Stomach (tissue), 9 donors: Measurements from ENCODE around the gene TULP1. TPM values are rescaled to one million over a fixed set of nuclear protein-coding genes. Genes with fewer than 3 reads are reported as not detected.
A peak's percentile ranks its signal among the peaks of the same experiment; 100 is the strongest.

Source experiments
- DNase-seq, 2 donors: peaks; one replicate each; pipeline versions ENCODE4 v3.0.0 to v3.0.0-alpha.2; 2013 to 2019
- H3K27ac ChIP-seq, 5 donors: fragments of 200-600 bp in 4 of 5; sonication (generic) in 4 of 5; one replicate each; pipeline ENCODE4 v1.5.1; 2013 to 2019; ENCODE audit warnings: mild to moderate bottlenecking in 1 of 5, moderate library complexity in 1 of 5
- H3K27me3 ChIP-seq, 3 donors: fragments of 200-600 bp; sonication (generic); one replicate each; pipeline ENCODE4 v1.5.1; 2017 to 2019; ENCODE audit warnings: mixed run types in 1 of 3
- H3K36me3 ChIP-seq, 4 donors: fragments of 200-600 bp; sonication (generic); 1 replicate in 3 of 4; 2 replicates in 1 of 4; pipeline ENCODE4 v1.5.1; 2016 to 2019
- H3K4me1 ChIP-seq, 4 donors: fragments of 200-600 bp; sonication (generic); one replicate each; pipeline ENCODE4 v1.5.1; 2016 to 2019
- H3K4me3 ChIP-seq, 4 donors: fragments of 200-600 bp; sonication (generic) in 3 of 4; one replicate each; pipeline ENCODE4 v1.5.1; 2016 to 2019; ENCODE audit warnings: mild to moderate bottlenecking in 1 of 4
- H3K9me3 ChIP-seq, 4 donors: fragments of 200-600 bp; sonication (generic); one replicate each; pipeline ENCODE4 v1.5.1; 2016 to 2019
- EP300 ChIP-seq: sonication (generic); formaldehyde crosslinking; IDR thresholded peaks from one replicate; pipeline ENCODE4 v1.6.1; 2017; ENCODE audit warnings: antibody characterized with exemption
- POLR2A ChIP-seq, 4 donors: fragments of 450-650 bp; IDR thresholded peaks; one replicate each; pipeline ENCODE4 v1.6.1; 2016; ENCODE audit warnings: antibody characterized with exemption in 4 of 4, control low read depth in 2 of 4, mild to moderate bottlenecking in 1 of 4, moderate library complexity in 1 of 4
- POLR2AphosphoS5 ChIP-seq, 3 donors: sonication (generic); formaldehyde crosslinking; IDR thresholded peaks; one replicate each; pipeline ENCODE4 v1.6.1; 2016; ENCODE audit warnings: antibody characterized with exemption in 3 of 3
- WGBS, 5 donors: extraction: QIAGEN DNeasy Blood & Tissue Kit in 3 of 5; methylation state at CpG; one replicate each; pipeline versions ENCODE4 v1.1.5 to v1.1.7; 2013 to 2018; 5-methylcytosine and 5-hydroxymethylcytosine counted together
- intact Hi-C: fragments of 100-400 bp; cut with DNase I; formaldehyde crosslinking; loops from one replicate; pipeline ENCODE4 v1.15.1; 2023; ENCODE audit warnings: low total_unique reads
- polyA plus RNA-seq, 3 donors: library from polyadenylated mRNA; stranded (reverse); fragments of 200-250 nt; gene quantifications; one replicate each; pipeline ENCODE4 v1.2.3, GENCODE V29; 2013
- total RNA-seq, 5 donors: library from RNA; depleted of rRNA; stranded (reverse); fragments of >200 nt; gene quantifications; one replicate each; pipeline versions ENCODE4 v1.1.0 to v1.2.3, GENCODE V29; 2014 to 2016
- TF ChIP-seq, protein P1 (sequence below), 7 experiments: fragments of 450-650 bp in 4 of 7; fragments of 200-600 bp in 3 of 7; sonication (generic) in 3 of 7; IDR thresholded peaks; one replicate each; pipeline ENCODE4 v1.5.1; 2016 to 2019; ENCODE audit warnings: antibody characterized with exemption in 7 of 7, control low read depth in 2 of 7, mild to moderate bottlenecking in 1 of 7
- donor health status: healthy with polysubstance abuse.
- donor health status: Bipolar disorder and iron deficiency.
- donor health status: healthy.

TULP1 gene
- total and polyA plus RNA-seq, 8 donors = 0.05 TPM; not detected in 7

DNA sequence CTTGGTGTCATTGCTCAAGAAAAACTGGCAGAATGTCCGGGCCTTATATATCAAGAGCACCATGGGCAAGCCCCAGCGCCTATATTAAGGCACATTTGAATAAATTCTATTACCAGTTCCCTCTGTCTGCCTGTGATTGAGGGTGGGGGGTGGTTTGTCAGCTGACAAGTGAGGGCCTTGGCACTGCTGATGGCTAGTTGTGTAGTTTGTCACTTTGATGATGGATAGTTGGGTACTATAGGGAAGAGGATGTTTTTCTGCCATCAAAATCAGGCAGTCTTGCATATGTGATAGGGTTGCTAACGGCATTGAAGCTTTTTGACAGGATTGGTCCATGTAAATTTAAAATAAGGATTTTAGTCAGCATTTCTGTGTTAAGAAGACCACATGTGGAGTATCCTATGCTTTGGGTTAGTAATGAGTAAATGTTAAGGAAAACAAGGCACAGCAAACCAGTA lies 42.0 kb downstream of the TULP1 start:
- H3K4me3 ChIP-seq = peak overlapping the region in 2 of 4 donors; percentile 83 to 92
- H3K27ac ChIP-seq = peak overlapping the region in 4 of 5 donors; percentile 91 to 95 (median 92)
- TF ChIP-seq EP300 (no peak), POLR2A (IDR thresholded peaks at IDR 0.05) (no peak), POLR2AphosphoS5 (IDR thresholded peaks at IDR 0.05) (no peak)
- TF ChIP-seq, protein P1, sequence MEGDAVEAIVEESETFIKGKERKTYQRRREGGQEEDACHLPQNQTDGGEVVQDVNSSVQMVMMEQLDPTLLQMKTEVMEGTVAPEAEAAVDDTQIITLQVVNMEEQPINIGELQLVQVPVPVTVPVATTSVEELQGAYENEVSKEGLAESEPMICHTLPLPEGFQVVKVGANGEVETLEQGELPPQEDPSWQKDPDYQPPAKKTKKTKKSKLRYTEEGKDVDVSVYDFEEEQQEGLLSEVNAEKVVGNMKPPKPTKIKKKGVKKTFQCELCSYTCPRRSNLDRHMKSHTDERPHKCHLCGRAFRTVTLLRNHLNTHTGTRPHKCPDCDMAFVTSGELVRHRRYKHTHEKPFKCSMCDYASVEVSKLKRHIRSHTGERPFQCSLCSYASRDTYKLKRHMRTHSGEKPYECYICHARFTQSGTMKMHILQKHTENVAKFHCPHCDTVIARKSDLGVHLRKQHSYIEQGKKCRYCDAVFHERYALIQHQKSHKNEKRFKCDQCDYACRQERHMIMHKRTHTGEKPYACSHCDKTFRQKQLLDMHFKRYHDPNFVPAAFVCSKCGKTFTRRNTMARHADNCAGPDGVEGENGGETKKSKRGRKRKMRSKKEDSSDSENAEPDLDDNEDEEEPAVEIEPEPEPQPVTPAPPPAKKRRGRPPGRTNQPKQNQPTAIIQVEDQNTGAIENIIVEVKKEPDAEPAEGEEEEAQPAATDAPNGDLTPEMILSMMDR (IDR thresholded peaks at IDR 0.05) = no peak
- peaks cover 20 to 54% (median 39%) of the 10 kb centered on the region in 4 donors for H3K4me1 ChIP-seq
- no peaks in the 10 kb centered on the region for H3K27me3 ChIP-seq
- H3K9me3 ChIP-seq = no peaks in the 10 kb centered on the region
- H3K36me3 ChIP-seq = peaks cover 36 to 72% (median 64%) of the 10 kb centered on the region in 4 donors
- intact Hi-C loops = no loop called here
- DNase-seq = no peak
- WGBS, 5 donors = 43 to 59% (median 57%) methylated on average over 3 of the region's 3 CpGs

DNA sequence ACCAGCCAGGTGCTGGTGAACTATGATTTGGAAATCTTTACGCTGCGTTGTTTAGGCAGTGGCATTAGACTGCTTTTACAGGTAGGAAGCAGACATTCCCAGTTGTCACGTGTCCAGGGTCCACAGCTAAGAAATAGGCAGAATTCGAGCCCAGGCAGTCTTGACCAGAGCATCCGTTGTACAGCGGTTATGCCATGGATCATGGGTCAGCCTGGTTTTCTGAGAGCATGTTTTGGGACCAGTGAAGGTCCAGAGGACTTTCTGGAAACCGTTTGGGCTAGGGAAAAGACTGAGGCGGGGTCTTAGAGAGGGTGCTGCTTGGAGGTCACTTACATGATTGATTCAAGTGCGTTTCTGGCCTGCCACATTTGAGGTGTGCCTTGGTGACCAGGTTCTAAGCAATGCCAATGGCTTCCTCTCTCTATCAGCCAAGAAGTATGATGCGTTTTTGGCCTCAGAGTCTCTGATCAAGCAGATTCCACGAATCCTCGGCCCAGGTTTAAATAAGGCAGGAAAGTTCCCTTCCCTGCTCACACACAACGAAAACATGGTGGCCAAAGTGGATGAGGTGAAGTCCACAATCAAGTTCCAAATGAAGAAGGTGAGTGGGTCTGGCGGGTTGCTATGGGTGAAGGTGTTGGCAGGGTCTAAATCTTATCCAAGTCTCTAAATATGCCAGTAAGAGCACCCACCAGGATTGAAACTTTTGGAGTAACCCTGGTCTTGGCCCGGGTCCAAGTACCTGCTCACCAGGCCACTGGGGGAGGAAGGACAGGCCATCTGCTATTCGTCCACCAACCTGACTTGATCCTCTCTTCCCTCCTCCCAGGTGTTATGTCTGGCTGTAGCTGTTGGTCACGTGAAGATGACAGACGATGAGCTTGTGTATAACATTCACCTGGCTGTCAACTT lies 42.7 kb downstream of the TULP1 start:
- no peaks in the 10 kb centered on the region for H3K9me3 ChIP-seq
- TF ChIP-seq POLR2AphosphoS5 (IDR thresholded peaks at IDR 0.05) = peak in 1 of 3 donors; percentile 42
- TF ChIP-seq, protein P1 (IDR thresholded peaks at IDR 0.05) = no peak
- H3K36me3 ChIP-seq = peaks cover 31 to 65% (median 57%) of the 10 kb centered on the region in 4 donors
- peaks cover 20 to 54% (median 39%) of the 10 kb centered on the region in 4 donors for H3K4me1 ChIP-seq
- intact Hi-C loops = no loop called here
- H3K4me3 ChIP-seq = peak overlapping the region; percentile 77 to 92 (median 87)
- WGBS, 5 donors = 24 to 33% (median 29%) methylated on average over 17 to 18 of the region's 18 CpGs
- no peaks in the 10 kb centered on the region for H3K27me3 ChIP-seq
- peak overlapping the region in 4 of 5 donors; percentile 91 to 95 (median 92) for H3K27ac ChIP-seq
- peak; percentile 39 to 55 for DNase-seq

DNA sequence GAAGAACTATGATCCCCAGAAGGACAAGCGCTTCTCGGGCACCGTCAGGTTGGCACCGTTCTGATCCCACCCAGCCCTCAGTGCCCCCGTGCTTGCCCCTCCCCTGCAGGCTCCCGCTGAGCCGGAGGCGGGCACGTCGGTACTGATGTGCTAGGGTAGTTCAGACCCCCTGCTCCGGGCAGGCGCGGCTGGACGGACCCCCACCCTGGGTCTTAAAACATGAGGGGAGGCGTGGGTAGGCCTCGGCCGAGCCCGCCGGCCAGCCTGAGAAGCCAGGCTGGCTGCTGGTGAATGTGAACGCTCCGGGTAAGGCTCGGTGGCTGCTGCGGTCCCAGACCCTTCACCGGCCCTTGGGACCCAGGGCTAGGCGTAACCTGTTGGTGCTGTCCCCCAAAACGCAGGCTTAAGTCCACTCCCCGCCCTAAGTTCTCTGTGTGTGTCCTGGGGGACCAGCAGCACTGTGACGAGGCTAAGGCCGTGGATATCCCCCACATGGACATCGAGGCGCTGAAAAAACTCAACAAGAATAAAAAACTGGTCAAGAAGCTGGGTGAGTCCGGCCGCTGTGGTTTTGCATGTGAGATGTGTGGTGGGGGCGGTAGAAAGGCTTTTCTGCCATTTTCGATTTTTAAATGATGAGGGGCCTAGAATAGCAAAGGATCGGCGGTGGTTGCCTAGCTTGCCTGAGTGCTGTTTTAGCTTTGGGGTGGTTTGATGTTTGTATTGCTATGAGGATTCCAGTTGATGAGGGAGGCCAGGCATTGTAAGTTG lies 43.5 kb downstream of the TULP1 start:
- H3K27ac ChIP-seq = peak overlapping the region; percentile 90 to 95 (median 92)
- intact Hi-C loops = no loop called here
- 1 to 6% (median 2%) methylated on average over 18 to 37 of the region's 37 CpGs for whole genome bisulfite sequencing, 5 donors
- peaks cover 20 to 54% (median 39%) of the 10 kb centered on the region in 4 donors for H3K4me1 ChIP-seq
- peak overlapping the region; percentile 77 to 92 (median 87) for H3K4me3 ChIP-seq
- TF ChIP-seq EP300 (no peak), POLR2A (IDR thresholded peaks at IDR 0.05) (no peak)
- no peaks in the 10 kb centered on the region for H3K27me3 ChIP-seq
- peaks cover 23 to 57% (median 49%) of the 10 kb centered on the region in 4 donors for H3K36me3 ChIP-seq
- DNase-seq = no peak
- H3K9me3 ChIP-seq = no peaks in the 10 kb centered on the region

DNA sequence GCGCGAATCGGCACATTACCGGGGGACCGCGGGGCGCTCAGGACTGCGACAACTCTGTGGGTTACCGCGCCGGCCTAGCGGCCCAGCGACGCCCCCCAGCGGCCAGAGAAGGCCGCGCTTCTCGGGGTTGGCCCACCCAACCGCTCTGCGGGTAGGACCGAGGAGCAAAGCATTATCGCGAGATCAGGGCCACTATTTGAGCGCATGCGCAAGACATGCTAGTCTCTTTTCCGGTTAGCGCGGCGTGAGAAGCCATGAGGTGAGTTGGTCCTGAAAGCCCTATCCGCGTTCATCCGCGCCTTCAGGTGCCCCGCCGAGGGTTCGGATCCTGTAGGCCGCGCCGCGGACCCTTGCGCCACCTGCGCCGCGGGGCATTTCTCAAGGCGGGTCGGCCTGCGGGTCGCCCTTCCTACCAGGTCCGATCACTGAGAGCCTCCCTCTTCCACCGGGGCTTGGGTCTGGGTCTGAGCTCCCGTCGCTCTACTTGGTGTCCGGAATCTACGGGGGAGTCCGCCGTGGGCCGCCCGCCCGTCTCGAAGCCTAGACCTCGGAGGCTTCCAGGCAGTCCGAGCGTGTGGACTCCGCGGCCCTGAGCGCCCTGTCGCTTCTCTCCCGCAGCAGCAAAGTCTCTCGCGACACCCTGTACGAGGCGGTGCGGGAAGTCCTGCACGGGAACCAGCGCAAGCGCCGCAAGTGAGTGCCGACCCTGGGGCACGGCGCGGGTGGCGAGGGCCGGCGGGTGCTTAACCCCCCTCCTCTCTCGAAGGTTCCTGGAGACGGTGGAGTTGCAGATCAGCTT lies 44.3 kb downstream of the TULP1 start, which contains the start of gene RPL10A:
TSS of gene RPL10A (plus strand) at position 221 of the 799 bp plus-strand sequence. CDS start at position 255, 34 bp downstream.
- intact Hi-C loops = no loop called here
- H3K9me3 ChIP-seq = no peaks in the 10 kb centered on the region
- peaks cover 23 to 50% (median 43%) of the 10 kb centered on the region in 4 donors for H3K36me3 ChIP-seq
- 0 to 1% (median 0%) methylated on average over 32 to 86 of the region's 86 CpGs for WGBS, 5 donors
- H3K4me1 ChIP-seq = peaks cover 20 to 54% (median 39%) of the 10 kb centered on the region in 4 donors
- peak within 1 kb of the TSS; percentile 77 to 92 (median 87) for H3K4me3 ChIP-seq
- TF ChIP-seq EP300 (no peak), POLR2AphosphoS5 (IDR thresholded peaks at IDR 0.05) (peak; percentile 94 to 99 (median 97)), POLR2A (IDR thresholded peaks at IDR 0.05) (peak in 2 of 4 donors; percentile 65 to 85)
- TF ChIP-seq, protein P1 (IDR thresholded peaks at IDR 0.05) = peak in 5 of 7 experiments; percentile 91 to 97 (median 95)
- H3K27me3 ChIP-seq = no peaks in the 10 kb centered on the region
- DNase-seq = peak; percentile 97 to 99
- H3K27ac ChIP-seq = peak within 1 kb of the TSS; percentile 90 to 95 (median 92)
